DND-41 (cell line): Measurements from ENCODE around the gene PRSS3.

Experiments
- ATAC-seq: fragments of 200-7000 bp; cut with Tn5 transposase; 3 replicates; pipeline ENCODE4 v1.9.1; 2021; ENCODE audit warnings: low read depth; ENCODE audit not compliant: insufficient read depth
- DNase-seq: peaks from one replicate; pipeline ENCODE4 v3.0.0-alpha.2; 2020
- H2AFZ ChIP-seq: 2 replicates; pipeline ENCODE4 v1.6.0; 2012; ENCODE audit warnings: low read depth, low read length
- H3K27ac ChIP-seq: 2 replicates; pipeline ENCODE4 v1.5.1; 2012; ENCODE audit warnings: low read length, inconsistent platforms
- H3K27me3 ChIP-seq: fragments of 200-600 bp; sonication (generic); 2 replicates; pipeline ENCODE4 v1.6.0; 2012; ENCODE audit warnings: low read length, mild to moderate bottlenecking, inconsistent platforms; ENCODE audit not compliant: insufficient read depth, poor library complexity
- H3K36me3 ChIP-seq: 2 replicates; pipeline ENCODE4 v1.5.1; 2012; ENCODE audit warnings: low read length, inconsistent platforms; ENCODE audit not compliant: insufficient read depth
- H3K4me1 ChIP-seq: 2 replicates; pipeline ENCODE4 v1.5.1; 2012; ENCODE audit warnings: mild to moderate bottlenecking, low read length; ENCODE audit not compliant: insufficient read depth
- H3K4me2 ChIP-seq: 2 replicates; pipeline ENCODE4 v1.6.0; 2012; ENCODE audit warnings: mild to moderate bottlenecking, moderate library complexity, low read length, inconsistent platforms; ENCODE audit not compliant: insufficient read depth
- H3K4me3 ChIP-seq, 2 experiments: fragments of 200-600 bp in 1 of 2; shearing (Covaris generic) in 1 of 2; 2 replicates each; pipeline ENCODE4 v1.5.1; 2012 to 2016; ENCODE audit warnings: inconsistent platforms in 2 of 2, low read length in 2 of 2, mild to moderate bottlenecking in 2 of 2, low read depth in 1 of 2, moderate library complexity in 1 of 2
- H3K79me2 ChIP-seq: 2 replicates; pipeline ENCODE4 v1.6.0; 2012; ENCODE audit warnings: low read length, inconsistent platforms; ENCODE audit not compliant: insufficient read depth
- H3K9ac ChIP-seq: 2 replicates; pipeline ENCODE4 v1.6.0; 2012; ENCODE audit warnings: low read depth, mild to moderate bottlenecking, inconsistent platforms, low read length, moderate library complexity
- H3K9me3 ChIP-seq: 2 replicates; pipeline ENCODE4 v1.5.1; 2012; ENCODE audit warnings: low read length, moderate library complexity, mild to moderate bottlenecking, inconsistent platforms; ENCODE audit not compliant: insufficient read depth, severe bottlenecking
- H4K20me1 ChIP-seq: 2 replicates; pipeline ENCODE4 v1.6.0; 2012; ENCODE audit warnings: low read length; ENCODE audit not compliant: insufficient read depth
- EZH2 ChIP-seq: IDR thresholded peaks from 3 replicates; pipeline ENCODE4 v1.6.1; 2012; ENCODE audit warnings: borderline replicate concordance, low read depth, mild to moderate bottlenecking, moderate library complexity, low read length, inconsistent platforms; ENCODE audit not compliant: severe bottlenecking
- TF ChIP-seq, protein P1 (sequence below): IDR thresholded peaks from 2 replicates; pipeline ENCODE4 v1.5.1; 2012; ENCODE audit warnings: borderline replicate concordance, low read length, moderate library complexity, mild to moderate bottlenecking; ENCODE audit not compliant: poor library complexity, severe bottlenecking; ENCODE audit errors: extremely low read depth

The PRSS3 gene

GRCh38 chr9:33776578-33776977 is 18.8 kb upstream of the PRSS3 start:
- H3K27ac ChIP-seq, result no peak overlapping the region
- DNase-seq (no peak), ATAC-seq (no peak)
- no peaks in the 10 kb centered on the region for H3K27me3 ChIP-seq
- H3K36me3 ChIP-seq, result no peaks in the 10 kb centered on the region
- no peak overlapping the region for H3K9ac ChIP-seq
- no peak overlapping the region for H3K4me2 ChIP-seq
- no peaks in the 10 kb centered on the region for H3K79me2 ChIP-seq
- no peak overlapping the region for H3K4me3 ChIP-seq
- no peak overlapping the region for H2AFZ ChIP-seq
- no peaks in the 10 kb centered on the region for H3K4me1 ChIP-seq
- TF ChIP-seq, protein P1, sequence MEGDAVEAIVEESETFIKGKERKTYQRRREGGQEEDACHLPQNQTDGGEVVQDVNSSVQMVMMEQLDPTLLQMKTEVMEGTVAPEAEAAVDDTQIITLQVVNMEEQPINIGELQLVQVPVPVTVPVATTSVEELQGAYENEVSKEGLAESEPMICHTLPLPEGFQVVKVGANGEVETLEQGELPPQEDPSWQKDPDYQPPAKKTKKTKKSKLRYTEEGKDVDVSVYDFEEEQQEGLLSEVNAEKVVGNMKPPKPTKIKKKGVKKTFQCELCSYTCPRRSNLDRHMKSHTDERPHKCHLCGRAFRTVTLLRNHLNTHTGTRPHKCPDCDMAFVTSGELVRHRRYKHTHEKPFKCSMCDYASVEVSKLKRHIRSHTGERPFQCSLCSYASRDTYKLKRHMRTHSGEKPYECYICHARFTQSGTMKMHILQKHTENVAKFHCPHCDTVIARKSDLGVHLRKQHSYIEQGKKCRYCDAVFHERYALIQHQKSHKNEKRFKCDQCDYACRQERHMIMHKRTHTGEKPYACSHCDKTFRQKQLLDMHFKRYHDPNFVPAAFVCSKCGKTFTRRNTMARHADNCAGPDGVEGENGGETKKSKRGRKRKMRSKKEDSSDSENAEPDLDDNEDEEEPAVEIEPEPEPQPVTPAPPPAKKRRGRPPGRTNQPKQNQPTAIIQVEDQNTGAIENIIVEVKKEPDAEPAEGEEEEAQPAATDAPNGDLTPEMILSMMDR, result no peak
- no peak for TF ChIP-seq EZH2
- H3K9me3 ChIP-seq, result no peaks in the 10 kb centered on the region
- H4K20me1 ChIP-seq, result no peaks in the 10 kb centered on the region

DNA sequence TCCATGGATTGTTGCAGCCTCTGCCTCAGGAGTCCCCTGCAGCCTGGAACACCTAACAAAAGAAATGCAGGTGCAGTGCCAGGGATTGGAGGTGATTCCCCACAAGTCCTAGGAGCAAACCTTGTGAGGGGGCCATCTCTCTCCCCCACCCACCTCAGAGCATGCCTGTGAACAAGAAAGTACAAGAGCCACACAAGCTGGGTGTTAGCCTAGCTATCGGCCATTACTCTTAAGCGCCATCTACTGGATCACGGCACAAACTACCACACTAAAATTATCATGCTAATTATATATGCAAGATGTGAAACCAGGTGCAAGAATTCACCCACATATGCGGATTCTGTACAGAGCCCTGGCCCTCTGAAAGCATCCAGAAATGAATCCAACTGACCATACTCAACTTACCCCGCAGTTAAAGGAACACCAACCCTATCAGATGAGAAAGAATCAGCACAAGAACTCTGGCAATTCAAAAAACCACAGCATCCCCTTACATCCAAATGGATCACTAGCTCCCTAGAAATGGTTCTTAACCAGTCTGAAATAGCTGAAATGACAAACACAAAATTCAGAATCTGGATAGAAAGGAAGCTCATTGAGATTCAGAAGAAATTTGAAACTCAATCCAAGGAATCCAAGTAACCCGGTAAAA is 16.5 kb upstream of the PRSS3 start:
- no peaks in the 10 kb centered on the region for H3K27me3 ChIP-seq
- no peak overlapping the region for H2AFZ ChIP-seq
- no peaks in the 10 kb centered on the region for H4K20me1 ChIP-seq
- H3K4me3 ChIP-seq, result no peak overlapping the region
- H3K4me1 ChIP-seq, result no peaks in the 10 kb centered on the region
- no peak overlapping the region for H3K9ac ChIP-seq
- DNase-seq (peak; percentile 55), ATAC-seq (peak; percentile 94)
- H3K9me3 ChIP-seq, result no peaks in the 10 kb centered on the region
- H3K27ac ChIP-seq, result no peak overlapping the region
- H3K79me2 ChIP-seq, result no peaks in the 10 kb centered on the region
- no peak for TF ChIP-seq EZH2
- TF ChIP-seq, protein P1, result peak; percentile 85
- no peaks in the 10 kb centered on the region for H3K36me3 ChIP-seq
- no peak overlapping the region for H3K4me2 ChIP-seq

- no peak overlapping the region for H3K27ac ChIP-seq
- DNase-seq (no peak), ATAC-seq (no peak)
- no peak overlapping the region for H2AFZ ChIP-seq
- H3K36me3 ChIP-seq, result no peaks in the 10 kb centered on the region
- H3K79me2 ChIP-seq, result no peaks in the 10 kb centered on the region
- H3K9me3 ChIP-seq, result no peaks in the 10 kb centered on the region
- H3K4me2 ChIP-seq, result no peak overlapping the region
- no peaks in the 10 kb centered on the region for H3K4me1 ChIP-seq
- H3K27me3 ChIP-seq, result no peaks in the 10 kb centered on the region
- no peak for TF ChIP-seq EZH2
- TF ChIP-seq, protein P1, result no peak
- no peaks in the 10 kb centered on the region for H4K20me1 ChIP-seq
- H3K9ac ChIP-seq, result no peak overlapping the region
- H3K4me3 ChIP-seq, result no peak overlapping the region
Observed at GRCh38 chr9:33780276-33780675, 15.1 kb upstream of the PRSS3 start.

GRCh38 chr9:33781736-33782135 is 13.6 kb upstream of the PRSS3 start:
- H3K27ac ChIP-seq, result no peak overlapping the region
- TF ChIP-seq EZH2, result no peak
- TF ChIP-seq, protein P1, result no peak

More at GRCh38 chr9:33781736-33782135, 13.6 kb upstream of the PRSS3 start:
- no peak for DNase-seq
- H3K36me3 ChIP-seq, result no peaks in the 10 kb centered on the region
- no peaks in the 10 kb centered on the region for H3K27me3 ChIP-seq
- no peaks in the 10 kb centered on the region for H4K20me1 ChIP-seq
- no peaks in the 10 kb centered on the region for H3K9me3 ChIP-seq
- no peaks in the 10 kb centered on the region for H3K79me2 ChIP-seq
- H3K9ac ChIP-seq, result no peak overlapping the region
- H3K4me1 ChIP-seq, result no peaks in the 10 kb centered on the region
- no peak overlapping the region for H3K4me3 ChIP-seq
- no peak for ATAC-seq
- no peak overlapping the region for H3K4me2 ChIP-seq
- H2AFZ ChIP-seq, result no peak overlapping the region
